Measurements from ENCODE around the gene OSBPL2. TPM values are rescaled to one million over a fixed set of nuclear protein-coding genes. Genes with fewer than 3 reads are reported as not detected.

OSBPL2 gene
- total and polyA plus RNA-seq, 2 experiments from 2014 or later: 22.2 to 27.9 TPM

DNA sequence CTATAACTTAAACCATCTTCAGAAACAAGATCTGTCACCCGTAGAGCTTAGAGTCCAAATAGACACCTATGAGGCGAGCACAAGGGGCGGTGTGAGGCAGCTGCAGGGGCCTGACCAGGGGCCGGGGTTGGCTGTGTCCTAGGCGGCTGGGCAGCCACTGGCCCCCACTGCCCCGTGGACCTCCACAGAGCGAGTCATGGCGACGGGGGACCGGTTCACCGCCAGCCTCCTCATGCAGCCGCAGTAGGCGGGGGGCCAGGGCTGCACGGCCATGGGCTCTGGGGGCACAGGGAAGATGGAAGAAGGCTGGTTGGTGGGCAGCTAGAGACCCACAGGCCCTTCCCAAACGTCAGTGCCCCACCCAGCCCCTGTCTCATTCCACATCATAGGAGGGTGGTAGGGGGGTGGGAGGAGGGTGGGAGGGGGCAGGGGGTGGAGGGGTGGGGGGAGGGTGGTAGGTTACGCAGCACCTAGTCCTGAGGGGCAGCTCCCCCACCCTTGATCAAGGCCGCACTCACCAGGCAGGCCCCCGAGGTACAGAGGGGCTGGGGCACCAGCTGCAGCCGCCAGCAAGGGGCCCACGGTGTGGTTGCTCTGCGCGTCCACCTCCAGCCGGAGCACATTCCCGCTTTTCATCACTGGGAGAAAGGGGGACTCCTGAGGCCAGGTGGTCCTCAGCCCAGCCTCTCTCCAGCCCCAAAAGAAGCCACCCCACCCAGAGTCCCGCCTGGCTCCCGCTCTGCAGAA lies 71.0 kb downstream of the OSBPL2 start:
- no peak overlapping the region for H3K4me2 ChIP-seq (ENCODE audit: unreplicated experiment)

DNA sequence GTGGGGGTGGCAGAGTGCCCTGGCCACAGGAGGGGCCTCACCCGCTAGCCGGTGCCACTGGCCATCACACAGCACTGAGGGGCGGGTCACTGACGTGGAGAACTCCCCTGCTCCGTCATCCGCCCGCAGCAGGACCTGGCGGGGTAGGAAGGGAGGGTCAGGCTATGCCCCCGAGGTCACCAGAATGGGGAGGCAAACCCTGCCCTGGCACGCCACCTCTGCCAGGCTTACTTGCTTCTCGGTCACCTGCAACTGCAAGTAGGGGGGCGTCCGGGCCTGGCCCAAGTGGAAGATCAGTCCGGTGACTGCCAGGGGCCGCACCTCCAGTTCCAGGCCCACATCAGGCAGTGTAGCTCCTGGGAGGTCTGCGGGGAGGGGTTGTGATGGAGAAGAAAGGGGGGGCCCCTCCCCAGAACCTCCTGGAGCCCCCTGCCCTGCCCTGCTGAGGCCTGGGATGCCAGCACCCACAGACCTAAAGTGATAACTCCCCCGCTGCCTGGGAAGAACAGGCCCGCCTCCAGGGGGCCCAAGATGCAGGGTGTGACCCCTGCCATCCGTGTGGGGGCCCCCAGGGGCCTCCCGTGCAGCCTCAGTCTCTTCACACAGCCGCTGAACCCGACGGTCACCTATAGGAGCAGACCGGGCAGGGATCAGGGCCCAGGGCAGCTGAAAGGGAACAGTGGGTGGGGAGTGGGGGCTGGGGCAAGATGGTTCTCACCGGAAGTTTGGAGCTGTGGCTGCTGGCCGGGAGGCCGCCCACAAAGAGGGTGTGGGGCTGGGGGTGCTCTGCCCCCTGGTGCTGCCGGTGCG lies 71.8 kb downstream of the OSBPL2 start:
- no peak overlapping the region for H3K4me2 ChIP-seq (ENCODE audit: unreplicated experiment)
- peaks cover 8% of the 10 kb centered on the region; the same call in 1 of the 2 replicates for H3K36me3 ChIP-seq (ENCODE audit: low read depth)
- in situ Hi-C loops (cut with MboI): no loop called here
- H3K4me1 ChIP-seq (ENCODE audit: insufficient read depth): peaks cover 3% of the 10 kb centered on the region; the same call in 1 of the 2 replicates
- WGBS, 2 experiments (ENCODE audit: low coverage in 1 of 2, low lambda C conversion rate in 2 of 2, missing lambda C conversion rate in 2 of 2): 60 to 64% methylated on average over 21 to 27 of the region's 29 CpGs
- no peaks in the 10 kb centered on the region for H3K27me3 ChIP-seq (replicated peaks; ENCODE audit: insufficient read depth)
- no peak overlapping the region for H3K27ac ChIP-seq
- H3K9me2 ChIP-seq (ENCODE audit: insufficient read depth): no peaks in the 10 kb centered on the region
- H2AFZ ChIP-seq: no peak overlapping the region
- no peaks in the 10 kb centered on the region for H3F3A ChIP-seq (ENCODE audit: insufficient read depth)
- H3K79me2 ChIP-seq (ENCODE audit: insufficient read depth): peaks cover 23% of the 10 kb centered on the region
- no peaks in the 10 kb centered on the region for H3K9me3 ChIP-seq (ENCODE audit: low read depth)
- no peak for TF ChIP-seq EZH2phosphoT487 (IDR thresholded peaks at IDR 0.05; ENCODE audit: insufficient read depth, low read depth)
- no peak for TF ChIP-seq EZH2 (IDR thresholded peaks at IDR 0.05; ENCODE audit: insufficient read depth, poor library complexity, severe bottlenecking)
- H3K9ac ChIP-seq: no peak overlapping the region
- no peak overlapping the region for H3K4me3 ChIP-seq
- no peak for DNase-seq
- peaks cover 3% of the 10 kb centered on the region; the same call in 1 of the 2 replicates for H4K20me1 ChIP-seq (ENCODE audit: insufficient read depth)

More for the DNA sequence above, 71.0 kb downstream of the OSBPL2 start:
- Histone ChIP-seq H3K27ac (no peak overlapping the region), H3K9me3 (ENCODE audit: low read depth) (no peaks in the 10 kb centered on the region), H3K79me2 (ENCODE audit: insufficient read depth) (peaks cover 31% of the 10 kb centered on the region), H3F3A (ENCODE audit: insufficient read depth) (no peaks in the 10 kb centered on the region), H2AFZ (no peak overlapping the region), H3K4me1 (ENCODE audit: insufficient read depth) (peaks cover 11% of the 10 kb centered on the region), H4K20me1 (ENCODE audit: insufficient read depth) (peaks cover 6% of the 10 kb centered on the region; the same call in 1 of the 2 replicates), H3K36me3 (ENCODE audit: low read depth) (peaks cover 8% of the 10 kb centered on the region; the same call in 1 of the 2 replicates), H3K9ac (no peak overlapping the region), H3K4me3 (no peak overlapping the region), H3K27me3 (replicated peaks; ENCODE audit: insufficient read depth) (no peaks in the 10 kb centered on the region), H3K9me2 (ENCODE audit: insufficient read depth) (no peaks in the 10 kb centered on the region)
- 87 to 93% methylated on average over 20 to 26 of the region's 26 CpGs for WGBS, 2 experiments (ENCODE audit: low coverage in 1 of 2, low lambda C conversion rate in 2 of 2, missing lambda C conversion rate in 2 of 2)
- in situ Hi-C loops (cut with MboI): no loop called here
- no peak for DNase-seq
- TF ChIP-seq EZH2 (IDR thresholded peaks at IDR 0.05; ENCODE audit: insufficient read depth, poor library complexity, severe bottlenecking) (no peak), EZH2phosphoT487 (IDR thresholded peaks at IDR 0.05; ENCODE audit: insufficient read depth, low read depth) (no peak)

GRCh38 chr20:62310757-62311121 lies 72.4 kb downstream of the OSBPL2 start:
- Histone ChIP-seq H3F3A (ENCODE audit: insufficient read depth) (no peaks in the 10 kb centered on the region), H3K9me3 (ENCODE audit: low read depth) (no peaks in the 10 kb centered on the region), H3K79me2 (ENCODE audit: insufficient read depth) (peaks cover 17% of the 10 kb centered on the region), H3K4me1 (ENCODE audit: insufficient read depth) (no peaks in the 10 kb centered on the region), H3K9me2 (ENCODE audit: insufficient read depth) (no peaks in the 10 kb centered on the region), H3K27ac (no peak overlapping the region), H2AFZ (no peak overlapping the region), H3K4me3 (no peak overlapping the region), H3K4me2 (ENCODE audit: unreplicated experiment) (no peak overlapping the region), H3K27me3 (replicated peaks; ENCODE audit: insufficient read depth) (no peaks in the 10 kb centered on the region), H4K20me1 (ENCODE audit: insufficient read depth) (no peaks in the 10 kb centered on the region), H3K36me3 (ENCODE audit: low read depth) (peaks cover 8% of the 10 kb centered on the region; the same call in 1 of the 2 replicates), H3K9ac (no peak overlapping the region)
- 71 to 75% methylated on average over 16 to 25 of the region's 25 CpGs for WGBS, 2 experiments (ENCODE audit: low coverage in 1 of 2, low lambda C conversion rate in 2 of 2, missing lambda C conversion rate in 2 of 2)
- no peak for DNase-seq
- TF ChIP-seq EZH2 (IDR thresholded peaks at IDR 0.05; ENCODE audit: insufficient read depth, poor library complexity, severe bottlenecking) (no peak), EZH2phosphoT487 (IDR thresholded peaks at IDR 0.05; ENCODE audit: insufficient read depth, low read depth) (no peak)
- in situ Hi-C loops (cut with MboI): no loop called here

DNA sequence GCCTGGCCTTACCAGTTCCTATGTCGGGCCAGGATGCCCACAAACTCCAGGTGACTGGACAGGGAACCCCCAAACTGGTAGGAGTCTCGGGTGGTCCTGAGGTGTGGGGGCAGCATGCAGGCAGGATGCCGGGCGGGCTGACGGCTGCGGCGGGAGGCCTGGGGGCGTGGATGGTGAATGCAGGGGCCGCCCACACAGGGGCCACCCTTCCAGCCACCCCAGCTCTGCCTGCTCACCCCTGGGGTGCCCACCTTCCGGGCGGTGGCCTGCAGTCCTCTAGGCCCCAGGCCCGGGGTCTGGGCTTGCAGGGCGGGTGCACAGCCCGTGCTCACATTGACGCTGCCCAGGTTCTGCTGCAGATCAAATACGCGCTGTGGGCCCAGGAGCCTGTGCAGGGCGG lies 72.8 kb downstream of the OSBPL2 start:
- 82 to 83% methylated on average over 18 of the region's 18 CpGs for WGBS, 2 experiments (ENCODE audit: low coverage in 1 of 2, low lambda C conversion rate in 2 of 2, missing lambda C conversion rate in 2 of 2)
- H3F3A ChIP-seq (ENCODE audit: insufficient read depth): no peaks in the 10 kb centered on the region
- H2AFZ ChIP-seq: no peak overlapping the region
- no peaks in the 10 kb centered on the region for H3K9me2 ChIP-seq (ENCODE audit: insufficient read depth)
- no peaks in the 10 kb centered on the region for H4K20me1 ChIP-seq (ENCODE audit: insufficient read depth)
- H3K27ac ChIP-seq: no peak overlapping the region
- no peak overlapping the region for H3K9ac ChIP-seq
- no peak for DNase-seq
- peaks cover 13% of the 10 kb centered on the region for H3K79me2 ChIP-seq (ENCODE audit: insufficient read depth)
- TF ChIP-seq EZH2phosphoT487 (IDR thresholded peaks at IDR 0.05; ENCODE audit: insufficient read depth, low read depth) (no peak), EZH2 (IDR thresholded peaks at IDR 0.05; ENCODE audit: insufficient read depth, poor library complexity, severe bottlenecking) (no peak)
- no peak overlapping the region for H3K4me3 ChIP-seq
- in situ Hi-C loops (cut with MboI): no loop called here
- H3K9me3 ChIP-seq (ENCODE audit: low read depth): no peaks in the 10 kb centered on the region
- H3K4me1 ChIP-seq (ENCODE audit: insufficient read depth): no peaks in the 10 kb centered on the region
- no peak overlapping the region for H3K4me2 ChIP-seq (ENCODE audit: unreplicated experiment)
- peaks cover 8% of the 10 kb centered on the region; the same call in 1 of the 2 replicates for H3K36me3 ChIP-seq (ENCODE audit: low read depth)
- H3K27me3 ChIP-seq (replicated peaks; ENCODE audit: insufficient read depth): no peaks in the 10 kb centered on the region
